HCT116 (cell line): Measurements from ENCODE around the gene ACTN2.

Source experiments
- CTCF ChIP-seq, 3 experiments: fragments of 200-600 bp in 1 of 3; sonication (generic) in 1 of 3; IDR thresholded peaks in 2 of 3; conservative IDR thresholded peaks in 1 of 3; 2 replicates each; pipeline ENCODE4 v1.5.1; 2012 to 2017; ENCODE audit warnings: low read depth in 2 of 3, low read length in 2 of 3, antibody characterized with exemption in 1 of 3, borderline replicate concordance in 1 of 3, control low read depth in 1 of 3, mild to moderate bottlenecking in 1 of 3, mixed read lengths in 1 of 3, mixed run types in 1 of 3, moderate library complexity in 1 of 3; ENCODE audit not compliant: insufficient read depth in 1 of 3
- EGR1 ChIP-seq: IDR thresholded peaks from 2 replicates; pipeline ENCODE4 v1.6.1; 2012; ENCODE audit warnings: low read depth
- EZH2 ChIP-seq: fragments of 200-600 bp; sonication (generic); IDR thresholded peaks from 2 replicates; pipeline ENCODE4 v1.6.1; 2017; ENCODE audit warnings: antibody characterized with exemption, mixed run types
- RAD21 ChIP-seq: IDR thresholded peaks from 2 replicates; pipeline ENCODE4 v1.6.1; 2012; ENCODE audit warnings: low read depth, mild to moderate bottlenecking

GRCh38 chr1:236751935-236752334 lies 65.6 kb downstream of the ACTN2 start:
- TF ChIP-seq EZH2 (no peak), CTCF (IDR thresholded peaks at IDR 0.05 in 2 of 3, conservative IDR thresholded peaks at IDR 0.05 in 1 of 3; ENCODE audit: borderline replicate concordance in 1 of 3, insufficient read depth in 1 of 3, low read depth in 2 of 3, low read length in 2 of 3) (no peak), EGR1 (no peak), RAD21 (no peak)
